GM12872 (cell line): Measurements from ENCODE around the gene ZNF570.

ENCODE experiments used
- CTCF ChIP-seq: IDR thresholded peaks from 3 replicates; pipeline ENCODE4 v1.5.1; 2011; ENCODE audit warnings: low read depth, mild to moderate bottlenecking, low read length, moderate library complexity; ENCODE audit not compliant: insufficient read depth

Gene ZNF570

GRCh38 chr19:37511821-37512220 is 42.7 kb downstream of the ZNF570 start:
- TF ChIP-seq CTCF: no peak

GRCh38 chr19:37513397-37513796 is 44.2 kb downstream of the ZNF570 start:
- no peak for TF ChIP-seq CTCF

GRCh38 chr19:37519890-37520289 is 50.7 kb downstream of the ZNF570 start:
- no peak for TF ChIP-seq CTCF

- no peak for TF ChIP-seq CTCF
Observed at GRCh38 chr19:37537391-37537947, 68.3 kb downstream of the ZNF570 start.
